ENCODE measurements around the gene NUDT4.
"Not testable (repeated sequence)": the region's sequence is repeated elsewhere in the genome, so short reads cannot be mapped to it uniquely, and the experiment has no call there.

The NUDT4 gene

DNA sequence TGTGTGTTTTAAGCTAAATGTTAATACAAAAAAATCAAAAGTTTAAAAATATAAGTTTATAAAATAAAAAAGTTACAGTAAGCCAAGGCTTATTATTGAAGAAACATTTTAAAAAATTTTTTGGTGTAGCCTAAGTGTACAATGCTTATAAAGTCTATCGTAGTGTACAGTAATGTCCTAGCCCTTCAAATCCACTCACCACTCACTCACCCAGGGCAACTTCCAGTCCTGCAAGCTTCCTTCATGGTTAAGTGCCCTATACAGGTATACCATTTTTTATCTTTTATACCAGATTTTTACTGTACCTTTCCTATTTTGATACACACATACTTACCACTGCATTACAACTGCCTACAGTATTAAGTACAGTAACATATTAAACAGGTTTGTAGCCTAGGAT lies 52.1 kb downstream of the NUDT4 start:
- no peak for DNase-seq

GRCh38 chr12:93430280-93430679 lies 52.6 kb downstream of the NUDT4 start:
- no peak for DNase-seq

DNA sequence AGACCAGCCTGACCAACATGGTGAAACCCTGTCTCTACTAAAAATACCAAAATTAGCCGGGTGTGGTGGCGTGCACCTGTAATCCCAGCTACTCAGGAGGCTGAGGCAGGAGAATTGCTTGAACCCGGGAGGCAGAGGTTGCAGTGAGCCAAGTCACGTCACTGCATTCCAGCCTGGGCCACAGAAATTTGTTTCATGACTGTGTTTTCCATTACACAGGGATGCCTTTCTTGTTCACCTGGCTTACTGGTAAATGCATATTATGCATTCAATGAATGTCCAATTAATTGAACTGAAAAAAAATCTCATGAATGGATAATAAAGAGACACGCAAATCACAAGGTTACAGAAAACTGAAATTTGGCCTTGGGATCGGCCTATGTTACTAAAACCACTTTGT lies 54.3 kb downstream of the NUDT4 start:
- not testable (repeated sequence) for DNase-seq

- DNase-seq: no peak
Observed at GRCh38 chr12:93434256-93434865, 56.6 kb downstream of the NUDT4 start.

GRCh38 chr12:93438266-93439050 lies 60.7 kb downstream of the NUDT4 start:
- no peak for DNase-seq

- DNase-seq: no peak
Observed at GRCh38 chr12:93440043-93440835, 62.5 kb downstream of the NUDT4 start.

DNA sequence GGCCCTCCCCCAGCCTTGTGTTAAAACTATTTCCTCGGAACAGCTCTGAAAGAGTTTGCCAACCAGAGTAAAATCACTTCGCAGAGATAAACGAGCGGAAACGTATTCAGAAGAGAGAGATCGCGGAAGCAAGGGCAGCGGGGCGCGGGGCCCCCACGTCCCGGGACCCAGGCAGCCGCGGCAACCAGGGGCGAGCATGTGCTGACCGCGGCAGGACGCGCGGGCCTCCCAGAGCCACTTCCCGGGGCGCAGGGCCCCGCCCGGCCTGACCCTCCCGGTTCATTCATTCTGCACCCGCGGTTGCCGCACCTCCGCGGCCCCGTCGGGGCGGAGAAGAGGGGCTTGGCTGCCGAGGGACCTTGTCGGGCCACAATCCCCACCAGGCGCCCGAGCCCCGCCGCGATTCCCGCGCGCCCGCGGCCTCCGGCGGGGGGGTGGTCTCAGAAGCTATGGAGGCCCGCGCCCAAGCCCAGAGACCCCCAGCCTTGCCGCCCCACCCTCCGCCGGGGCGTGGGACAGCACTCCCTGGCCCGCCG lies 63.4 kb downstream of the NUDT4 start:
- DNase-seq: no peak

- DNase-seq: peak; percentile 95
Observed at GRCh38 chr12:93441617-93442410, 64.1 kb downstream of the NUDT4 start, which contains the start of gene UBE2N. Gene UBE2N, minus strand, starts transcription at chr12:93441947. Its CDS starts 63 bp downstream, at chr12:93441884.

- no peak for DNase-seq
Observed at GRCh38 chr12:93442411-93443340, 65.0 kb downstream of the NUDT4 start.

- no peak for DNase-seq
Observed at GRCh38 chr12:93443576-93443975, 65.9 kb downstream of the NUDT4 start.

DNA sequence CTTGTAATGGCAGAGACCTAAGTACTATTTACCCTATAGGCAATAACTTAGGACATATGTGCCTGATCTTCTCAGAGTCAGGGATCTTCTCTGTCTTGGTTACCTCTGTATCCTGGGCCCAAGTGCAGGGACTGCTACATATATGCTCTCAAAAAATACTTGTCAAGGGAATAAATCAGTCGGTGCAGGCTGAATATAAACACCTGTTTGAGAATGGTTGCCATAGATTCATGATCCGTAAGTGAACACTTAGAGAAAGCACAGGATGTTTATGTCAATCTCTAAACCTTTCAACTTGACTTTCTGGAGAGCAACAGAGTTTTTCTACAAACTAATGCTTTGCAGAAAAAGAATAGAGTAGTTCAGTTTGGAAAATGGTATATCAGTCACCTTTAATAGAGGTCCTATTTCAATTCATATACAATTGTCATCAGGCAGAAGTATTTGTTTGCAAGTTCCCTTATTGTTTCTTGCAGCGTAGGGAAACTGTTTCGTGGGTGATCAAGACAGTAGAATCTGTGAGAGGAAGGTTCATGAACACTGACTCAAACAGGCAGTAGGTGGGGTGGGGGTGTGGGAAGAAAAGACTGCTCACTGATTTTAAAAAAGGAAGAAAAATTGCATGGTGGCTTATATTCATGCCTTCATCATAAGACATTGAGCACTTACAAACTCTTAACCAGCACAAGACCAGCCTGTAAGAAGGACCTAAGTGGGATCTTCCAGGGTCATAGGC lies 70.0 kb downstream of the NUDT4 start:
- DNase-seq: no peak

DNA sequence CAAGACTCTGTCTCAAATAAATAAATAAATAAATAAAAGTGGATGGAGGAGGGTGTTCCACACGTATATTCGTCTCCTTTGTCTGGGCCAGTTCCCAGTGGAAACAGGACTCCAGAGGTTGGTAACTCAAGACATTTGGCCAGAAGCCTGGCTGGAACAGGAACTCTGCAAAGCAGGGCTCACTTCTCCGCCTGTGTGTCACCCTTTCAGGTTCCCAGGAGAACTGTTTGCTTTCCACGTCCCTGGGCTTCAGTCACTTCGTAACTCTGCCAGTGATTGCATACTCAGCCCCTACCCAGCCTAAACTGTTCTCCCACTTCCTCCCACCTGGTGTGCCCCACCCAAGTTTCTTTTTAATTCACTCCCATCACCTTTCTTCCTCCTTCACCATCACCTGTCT lies 71.1 kb downstream of the NUDT4 start:
- DNase-seq: no peak

GRCh38 chr12:93449277-93449676 lies 71.6 kb downstream of the NUDT4 start:
- DNase-seq: no peak

DNA sequence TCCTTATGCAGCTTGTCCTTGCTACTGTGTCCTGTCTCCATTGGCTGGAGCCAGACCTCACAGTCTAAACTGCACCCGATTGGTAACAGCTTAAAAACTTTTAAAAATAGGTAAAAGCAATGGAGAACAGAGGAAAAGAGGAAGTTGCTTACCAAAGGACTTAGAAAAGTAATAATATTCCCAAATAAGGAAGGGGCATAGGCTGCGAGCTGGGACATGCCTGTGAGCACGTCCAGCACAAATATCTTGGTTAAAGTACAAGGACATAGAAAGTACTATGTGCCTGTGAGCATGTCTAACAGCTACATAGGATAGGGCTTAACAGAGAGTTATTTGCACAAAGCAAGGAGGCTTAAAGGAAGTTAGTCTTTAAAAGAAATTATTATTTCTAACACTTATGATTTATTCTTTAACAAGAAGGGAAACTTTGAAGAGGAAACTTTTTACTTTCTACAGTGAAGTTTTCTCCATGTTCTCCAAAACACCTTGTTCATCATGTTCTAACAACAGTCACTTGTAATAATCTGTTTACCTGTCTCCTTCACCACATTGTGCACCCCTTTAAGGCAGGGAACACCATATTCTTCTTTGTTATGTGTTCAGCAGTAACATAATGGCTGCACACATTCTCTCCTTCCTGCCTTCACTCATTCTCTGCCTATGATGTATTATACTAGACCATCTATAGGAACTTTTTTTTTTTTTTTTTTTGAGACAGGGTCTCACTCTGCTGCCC lies 73.9 kb downstream of the NUDT4 start:
- no peak for DNase-seq

DNA sequence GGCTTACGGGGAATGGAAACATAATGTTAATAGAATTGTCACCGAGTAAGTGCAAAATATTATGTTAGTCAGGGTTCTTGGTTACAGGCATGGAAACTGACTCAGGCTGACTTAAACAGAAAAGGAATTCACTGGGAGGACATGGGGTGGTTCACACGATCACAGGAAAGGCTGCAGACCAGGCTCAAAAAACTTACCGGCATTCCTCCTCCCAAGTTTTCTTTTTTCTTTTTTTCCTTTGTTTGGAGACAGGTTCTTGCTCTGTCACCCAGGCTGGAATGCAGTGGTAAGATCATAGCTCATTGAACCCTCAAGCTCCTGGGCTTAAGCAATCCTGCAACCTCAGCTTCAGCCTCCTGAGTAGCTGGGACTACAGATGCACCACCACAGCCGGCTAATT lies 75.9 kb downstream of the NUDT4 start:
- no peak for DNase-seq

DNA sequence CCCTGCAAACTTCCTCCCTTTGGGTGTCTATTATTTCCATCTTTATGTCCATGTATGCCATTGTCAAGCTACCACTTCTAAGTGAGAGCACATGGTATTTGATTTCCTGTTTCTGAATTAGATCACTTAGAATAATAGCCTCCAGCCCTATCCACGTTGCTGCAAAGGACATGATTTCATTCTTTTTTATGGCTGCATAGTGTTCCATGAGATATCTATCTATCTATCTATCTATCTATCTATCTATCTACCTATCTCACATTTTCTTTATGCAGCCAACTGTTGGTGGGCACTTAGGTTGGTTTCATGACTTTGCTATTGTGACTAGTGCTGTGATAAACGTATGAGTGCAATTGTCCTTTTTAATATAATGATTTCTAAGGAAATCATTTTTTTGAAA lies 78.4 kb downstream of the NUDT4 start:
- no peak for DNase-seq
